Measurements from ENCODE around the gene HEATR3.

HEATR3 gene

DNA sequence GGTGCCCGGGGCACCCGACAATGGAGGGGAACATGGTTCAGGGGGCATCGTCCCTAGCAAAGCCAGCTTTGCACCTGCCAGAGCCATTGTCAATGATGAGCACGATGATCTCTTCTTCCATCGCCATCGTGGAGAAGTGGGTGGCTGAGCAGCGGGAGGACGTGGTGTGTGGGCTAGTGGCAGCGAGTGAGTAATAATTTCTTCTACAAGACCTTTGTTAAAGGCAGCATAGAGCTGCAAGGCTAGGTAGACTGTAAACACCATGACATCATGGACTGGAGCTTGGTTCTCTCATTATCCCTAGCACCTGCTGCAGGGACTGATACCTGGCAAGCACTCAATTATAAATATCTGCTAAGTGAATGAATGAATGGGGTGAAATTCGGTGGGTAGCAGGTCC, 6.7 kb upstream of the HEATR3 start:
- peak; percentile 47 for DNase-seq

DNA sequence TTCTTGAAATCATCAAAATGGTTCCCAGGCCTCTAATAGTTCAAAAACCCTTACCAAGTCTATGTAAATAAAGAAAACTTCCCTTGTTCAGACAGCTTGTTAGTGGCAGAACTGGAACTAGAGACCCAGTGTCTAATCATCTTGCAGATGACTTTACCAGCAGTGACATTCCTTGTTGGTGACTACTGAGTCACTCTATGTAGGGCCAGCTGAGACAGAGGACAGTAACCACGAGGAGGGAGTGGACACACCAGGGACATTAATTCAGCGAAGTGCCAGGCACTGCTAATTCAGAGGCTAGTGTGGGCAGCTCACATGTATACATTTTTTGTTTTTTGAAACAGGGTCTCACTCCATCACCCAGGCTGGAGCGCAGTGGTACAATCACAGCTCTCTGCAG, 6.1 kb upstream of the HEATR3 start:
- DNase-seq: no peak

DNA sequence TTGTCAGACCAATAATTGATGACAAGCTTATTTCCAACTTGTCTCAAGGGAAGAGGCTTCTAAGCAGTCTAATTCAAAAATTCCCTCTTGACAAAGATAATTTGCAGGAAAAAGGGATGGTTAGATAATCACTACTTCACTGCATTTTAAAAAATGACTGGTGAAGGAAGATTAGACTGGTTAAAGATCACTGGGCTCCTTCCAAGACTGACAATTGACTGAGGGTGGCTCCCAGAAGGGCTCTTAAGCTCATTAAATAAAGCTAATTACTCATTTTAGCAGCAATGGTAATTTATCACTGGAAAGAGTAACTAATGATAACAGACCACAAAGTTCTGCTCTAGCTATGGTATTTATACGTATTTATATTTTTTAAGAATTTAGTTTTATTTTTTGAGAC, 4.4 kb upstream of the HEATR3 start:
- DNase-seq: no peak

DNA sequence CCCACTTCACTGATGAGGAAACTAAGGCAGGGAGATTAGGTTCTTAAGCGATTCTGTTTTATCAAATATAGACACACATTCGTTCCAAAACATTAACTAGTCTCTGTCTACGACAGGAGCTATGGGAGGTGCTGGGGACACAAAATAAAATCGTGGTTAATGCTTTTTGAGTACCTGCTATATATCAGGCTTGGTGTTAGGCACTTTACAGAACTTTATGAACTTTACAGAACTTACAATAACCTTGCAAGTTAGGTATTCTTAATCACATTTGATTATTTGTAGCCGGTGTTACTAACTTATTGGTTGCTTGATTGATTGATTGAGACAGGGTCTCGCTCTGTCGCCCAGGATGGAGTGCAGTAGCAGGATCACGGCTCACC, 538 bp upstream of the HEATR3 start:
- DNase-seq: no peak

DNA sequence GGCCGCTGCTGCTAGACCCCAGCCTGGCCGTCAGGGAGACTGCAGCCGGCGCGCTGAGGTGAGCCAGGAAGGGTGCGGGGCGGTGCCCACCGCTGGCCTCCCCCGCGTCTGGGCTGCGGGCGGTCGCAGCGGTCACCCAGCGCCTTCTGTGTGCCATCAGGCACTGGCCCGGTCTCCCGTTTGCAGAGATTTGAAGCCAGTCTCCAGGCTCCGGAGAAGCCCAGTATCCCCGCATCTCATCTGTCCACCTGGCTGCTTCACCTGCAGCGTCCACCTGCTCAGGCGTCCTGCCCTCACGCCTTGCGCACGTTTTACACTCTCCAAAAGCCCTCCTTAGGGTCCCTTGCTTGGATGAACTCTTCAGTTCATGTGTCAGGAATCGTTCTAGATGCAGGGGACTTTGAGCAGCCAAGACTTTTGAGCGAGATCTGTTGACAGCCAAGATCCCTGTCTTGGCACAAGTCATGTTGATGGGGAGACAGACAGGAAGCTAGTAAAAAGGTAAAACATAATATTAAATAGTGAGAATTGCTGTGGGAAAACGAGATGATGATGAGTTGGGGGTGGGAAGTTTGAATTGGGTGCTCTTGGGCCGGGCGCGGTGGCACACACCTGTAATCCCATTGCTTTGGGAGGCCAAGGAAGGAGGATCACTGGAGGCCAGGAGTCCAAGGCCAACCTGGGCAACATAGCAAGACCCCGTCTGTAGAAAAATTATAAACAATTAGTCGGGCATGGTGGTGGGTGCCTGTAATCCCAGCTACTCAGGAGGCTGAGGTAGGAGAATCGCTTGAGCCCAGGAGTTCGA, 916 bp downstream of the HEATR3 start:
- DNase-seq: no peak

DNA sequence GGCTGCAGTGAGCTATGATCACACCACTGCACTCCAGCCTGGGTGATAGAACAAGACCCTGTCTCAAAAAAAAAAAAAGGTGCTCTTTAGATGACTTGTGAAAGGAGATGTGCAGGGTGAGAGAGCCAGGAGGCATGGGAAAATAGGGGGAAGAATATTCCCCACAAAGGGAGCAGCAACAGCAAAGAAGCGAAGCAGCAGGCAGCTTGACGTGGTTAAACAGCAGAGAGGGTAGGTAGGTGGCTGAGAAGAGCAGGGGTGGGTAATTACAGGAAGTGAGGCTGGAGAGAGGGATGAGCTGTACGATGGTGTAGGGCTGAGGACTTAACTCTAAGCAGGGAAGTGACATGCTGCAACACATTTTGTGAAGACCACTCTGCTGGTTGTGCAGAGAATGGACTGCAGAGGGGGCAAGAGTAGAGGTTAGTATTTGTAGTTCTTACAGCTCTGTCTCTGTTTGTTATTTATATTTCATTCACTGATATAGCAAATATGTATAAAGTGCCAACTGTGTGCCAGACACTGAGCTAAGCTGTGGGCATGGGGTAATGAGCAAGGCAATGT, 1.6 kb downstream of the HEATR3 start:
- peak; percentile 39 for DNase-seq

DNA sequence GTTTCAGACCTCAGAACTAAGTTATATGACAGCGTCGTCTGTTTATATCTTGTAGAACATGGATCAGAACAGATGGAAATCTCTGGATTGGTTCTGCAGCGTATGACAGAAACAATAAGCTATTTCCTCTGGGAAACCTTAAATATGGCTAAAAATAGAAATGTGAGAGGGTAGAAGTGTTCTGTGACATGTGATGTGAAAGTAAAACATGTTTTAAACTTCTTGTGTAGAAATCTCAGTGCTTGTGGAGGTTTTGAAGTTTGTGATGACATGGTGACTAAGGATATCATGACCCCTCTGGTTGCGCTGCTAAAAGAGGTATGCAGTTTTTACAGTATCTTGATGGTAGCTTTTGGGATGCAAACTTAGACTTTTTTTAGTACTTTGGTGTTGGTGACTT, 2.8 kb downstream of the HEATR3 start:
- no peak for DNase-seq

DNA sequence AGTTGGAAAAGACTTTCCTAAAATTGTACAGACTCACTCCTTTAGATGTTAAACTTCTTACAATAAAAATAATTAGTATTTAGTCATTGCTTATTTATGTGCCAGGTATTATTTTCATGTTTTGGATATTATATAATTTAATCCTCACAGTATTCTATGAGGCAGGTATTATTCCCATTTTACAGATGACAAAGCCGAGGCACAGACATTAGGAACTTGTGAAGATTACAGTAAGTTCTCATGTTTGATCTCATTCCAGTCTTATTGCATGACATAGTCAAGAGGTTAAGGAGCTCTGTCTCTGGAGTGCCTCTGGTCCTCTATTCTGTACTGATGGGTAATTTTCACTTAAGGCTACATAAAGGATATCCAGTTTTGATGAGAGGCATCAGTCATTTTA, 3.3 kb downstream of the HEATR3 start:
- DNase-seq: no peak

DNA sequence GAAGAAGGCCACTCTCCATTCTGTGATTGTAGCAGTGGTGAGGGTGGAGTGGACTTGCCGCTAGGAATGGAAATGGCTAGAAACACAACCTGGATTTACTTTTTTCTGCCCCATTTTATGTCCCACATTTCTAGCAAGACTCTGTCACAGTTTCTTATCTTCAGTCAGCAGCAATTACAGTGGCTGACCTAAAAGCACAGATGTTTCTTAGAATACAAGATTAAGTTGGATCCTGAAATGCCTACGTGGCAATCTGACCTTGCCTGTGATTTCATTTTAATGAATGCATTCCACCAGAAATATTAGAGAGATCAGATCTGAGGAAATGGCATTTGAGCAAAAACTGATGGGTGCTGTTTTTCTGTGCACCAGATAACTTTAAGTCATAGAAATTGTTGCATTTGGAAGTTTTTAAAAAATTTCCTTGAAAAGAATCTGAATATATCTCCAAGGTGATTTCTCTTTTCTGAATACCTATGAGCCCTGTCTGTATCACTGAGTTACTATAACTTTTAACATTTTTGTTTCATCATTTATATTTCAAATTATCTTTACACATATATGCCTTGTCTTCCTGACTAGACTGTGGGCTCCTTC, 5.4 kb downstream of the HEATR3 start:
- DNase-seq: no peak

DNA sequence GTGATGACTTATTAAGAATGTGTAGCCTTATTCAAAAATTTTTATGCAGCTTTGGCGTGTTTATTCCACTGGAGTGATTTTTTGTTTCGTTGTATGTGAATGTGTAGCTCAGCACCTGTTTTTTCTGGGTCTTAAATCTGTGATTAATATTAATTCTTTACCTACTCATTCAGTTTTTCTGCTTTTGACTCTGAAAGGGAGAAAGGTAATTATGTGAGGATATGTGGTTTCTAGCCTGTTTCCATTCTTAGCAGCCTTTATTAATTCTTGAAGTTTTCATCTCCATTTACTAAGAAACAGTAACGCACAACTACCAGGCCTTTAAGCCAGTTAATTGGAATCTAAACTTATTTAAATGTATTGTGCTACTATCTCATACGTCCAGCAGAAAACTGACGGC, 7.0 kb downstream of the HEATR3 start:
- no peak for DNase-seq

DNA sequence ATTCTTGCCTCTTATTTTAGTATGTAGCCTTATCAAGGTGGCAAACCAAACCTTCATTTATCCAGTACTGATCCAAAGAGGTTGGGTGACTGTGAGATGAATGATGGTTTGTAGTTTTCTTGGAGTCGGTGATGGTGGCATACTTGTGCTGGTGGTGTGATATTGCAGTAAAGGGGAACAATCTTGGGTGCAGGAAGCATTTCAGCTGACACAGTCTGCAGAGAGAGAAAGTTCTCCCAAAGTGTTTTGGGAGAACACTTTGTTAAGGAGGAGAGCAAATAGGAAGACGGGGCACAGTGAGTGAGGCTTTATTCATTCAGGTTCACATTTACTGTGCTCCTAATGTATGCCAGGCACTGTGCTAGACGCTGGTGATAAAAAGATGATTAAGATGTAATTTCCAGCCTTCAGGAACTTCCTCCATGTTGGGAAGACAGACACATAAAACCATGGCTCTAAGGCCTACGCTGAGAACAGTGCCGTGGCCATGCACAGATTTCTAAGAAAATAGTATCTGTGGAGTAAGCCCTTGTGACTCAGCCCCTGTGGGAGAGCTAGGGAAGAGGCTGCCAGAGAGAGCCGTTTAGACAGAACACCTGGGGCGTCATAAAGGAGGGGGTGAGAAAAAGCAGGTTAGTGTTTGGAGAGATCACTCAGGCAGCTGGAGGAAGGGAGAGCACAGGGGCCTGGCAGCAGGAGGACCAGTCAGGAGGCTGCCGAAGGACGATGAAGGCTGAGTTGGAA, 13.8 kb downstream of the HEATR3 start:
- no peak for DNase-seq

DNA sequence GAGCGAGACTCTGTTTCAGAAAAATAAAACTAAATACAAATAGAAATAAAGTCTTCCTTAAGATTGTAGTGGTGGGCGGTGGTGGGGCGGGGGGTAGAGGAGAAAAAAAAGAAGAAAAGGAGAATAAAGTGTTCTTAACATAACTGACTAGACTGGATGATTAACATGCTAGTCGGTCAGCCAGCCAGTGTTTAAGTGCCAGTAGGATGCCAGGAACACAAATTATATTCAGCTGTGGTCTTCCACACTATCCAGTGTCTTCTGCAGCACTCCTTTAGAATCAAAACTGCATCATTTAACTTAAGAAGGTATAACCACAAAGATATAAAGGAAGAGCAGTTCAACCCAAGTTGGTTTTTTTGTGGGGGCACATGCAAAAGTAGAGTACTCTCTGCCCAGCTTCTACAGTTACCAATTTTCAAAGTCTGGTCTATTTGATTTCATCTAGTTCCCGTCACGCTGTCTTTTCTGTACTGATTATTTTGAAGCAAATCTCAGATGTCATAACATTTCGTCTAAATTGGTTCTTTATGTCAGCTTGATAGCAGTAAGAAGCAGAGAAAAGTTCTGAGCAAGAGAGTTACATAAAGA, 15.8 kb downstream of the HEATR3 start:
- DNase-seq: no peak

DNA sequence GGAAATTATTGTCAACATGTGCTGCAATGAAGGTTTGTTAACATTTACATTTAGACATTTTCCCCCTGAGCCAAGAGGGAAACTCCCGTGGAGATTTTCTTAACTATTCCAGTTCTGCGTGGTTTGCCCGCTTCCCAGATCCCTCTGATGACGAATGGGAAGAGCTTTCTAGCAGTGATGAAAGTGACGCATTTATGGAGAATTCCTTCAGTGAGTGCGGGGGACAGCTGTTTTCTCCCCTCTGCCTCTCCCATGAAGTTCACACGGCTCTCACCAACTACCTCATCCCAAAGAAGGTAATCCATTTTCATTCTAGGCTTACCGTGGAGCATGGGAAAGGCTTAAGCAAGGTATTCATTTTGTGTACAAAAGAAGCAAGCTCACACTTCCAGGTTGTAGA, 18.2 kb downstream of the HEATR3 start:
- no peak for DNase-seq

DNA sequence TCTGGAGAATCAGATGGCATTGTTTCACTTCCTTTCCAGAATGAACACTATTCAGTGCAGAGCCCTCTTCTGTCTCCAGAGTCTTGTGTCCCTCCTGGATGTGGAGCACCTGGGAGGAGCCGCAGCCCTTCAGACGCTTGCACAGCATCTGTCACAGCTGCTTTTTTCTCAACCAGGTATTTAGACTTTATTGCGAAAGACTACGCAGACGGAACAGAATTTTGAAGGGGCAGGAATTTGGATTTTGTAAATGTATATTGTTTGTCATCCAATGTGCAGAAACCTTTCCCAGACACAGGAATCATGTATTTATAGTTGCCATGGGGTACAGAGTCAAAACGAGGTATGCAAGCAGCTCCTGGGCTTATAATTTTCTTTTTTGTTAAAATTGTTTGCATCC, 20.4 kb downstream of the HEATR3 start:
- DNase-seq: no peak

DNA sequence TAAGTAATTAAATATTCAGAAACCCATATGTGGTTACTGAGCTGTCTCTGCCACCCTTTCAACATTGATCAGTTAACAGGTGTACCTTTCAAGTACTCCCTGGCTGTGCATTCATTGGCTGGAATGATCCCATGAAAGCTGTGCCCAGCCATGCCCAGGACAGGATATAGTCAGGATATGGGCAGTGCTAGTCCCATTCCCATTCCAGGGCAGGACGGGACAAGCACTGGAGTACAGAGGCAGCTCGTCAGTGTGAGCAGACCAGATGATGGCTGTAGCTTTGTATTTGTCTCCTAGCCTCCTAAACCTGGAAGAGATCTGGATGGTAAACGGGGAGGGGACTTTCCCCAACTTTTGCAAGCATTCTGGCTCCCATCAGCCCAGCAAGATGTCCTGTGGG, 22.5 kb downstream of the HEATR3 start:
- no peak for DNase-seq

DNA sequence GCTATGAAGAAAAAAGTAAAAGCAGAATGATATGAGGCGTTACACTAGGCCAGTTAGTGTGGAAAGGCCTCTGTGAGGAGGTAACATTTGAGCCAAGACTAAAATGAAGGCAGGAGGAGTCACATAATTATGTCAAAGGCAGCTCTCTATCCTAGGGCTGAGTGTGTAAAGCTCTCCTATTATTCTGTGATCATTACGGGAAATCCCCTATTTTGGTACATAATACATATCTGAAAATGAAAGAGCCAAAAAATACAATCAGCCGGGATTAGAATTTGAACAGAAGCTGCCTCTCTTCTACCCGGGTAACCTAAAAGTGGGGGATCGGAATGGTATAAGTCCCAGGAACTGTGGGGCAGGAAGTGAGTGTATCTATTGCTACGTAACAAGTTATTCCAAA, 27.1 kb downstream of the HEATR3 start:
- no peak for DNase-seq

DNA sequence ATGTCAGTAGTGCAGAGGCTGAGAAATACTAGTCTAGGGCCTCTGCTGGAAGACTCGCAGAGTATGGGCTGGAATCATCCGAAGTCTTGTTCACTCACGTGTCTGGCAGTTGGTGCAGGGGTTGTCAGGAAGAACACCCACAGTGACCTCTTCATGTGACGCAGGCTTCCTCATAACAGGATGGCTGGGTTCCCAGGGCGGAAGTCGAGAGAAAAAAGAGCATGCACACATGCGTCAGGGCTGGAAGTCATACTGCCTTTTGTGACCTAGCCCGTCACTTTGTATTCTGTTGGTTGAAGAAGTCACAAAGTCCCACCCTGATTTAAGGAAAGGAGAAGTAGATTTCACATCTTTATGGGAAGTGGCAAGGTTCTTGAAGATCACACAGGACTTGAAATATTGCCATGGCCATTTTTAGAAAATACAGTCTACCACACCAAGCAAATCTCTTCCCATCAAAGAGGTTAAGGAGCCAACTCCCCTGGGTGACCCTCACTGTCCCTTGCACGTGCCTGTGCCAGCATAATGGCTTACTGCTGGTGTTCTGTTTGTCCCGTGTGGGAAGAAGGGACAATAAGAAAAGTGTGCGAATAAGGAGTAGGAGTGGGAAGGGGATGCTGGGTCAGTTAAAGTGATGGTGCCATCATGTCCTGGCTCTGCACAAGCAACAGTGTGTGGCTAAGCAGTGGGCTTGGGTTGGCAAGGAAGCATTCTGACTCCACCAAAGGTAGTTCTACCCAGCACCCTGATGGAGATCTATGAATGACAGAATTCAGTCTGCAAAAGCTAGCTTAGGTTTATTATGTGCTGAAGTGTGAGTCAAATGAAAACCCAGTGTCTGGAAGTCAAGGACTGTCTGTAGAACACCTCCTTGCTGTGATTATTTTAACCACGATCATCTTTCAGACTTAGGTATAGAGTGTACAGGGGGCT, 28.1 kb downstream of the HEATR3 start:
- DNase-seq: no peak

DNA sequence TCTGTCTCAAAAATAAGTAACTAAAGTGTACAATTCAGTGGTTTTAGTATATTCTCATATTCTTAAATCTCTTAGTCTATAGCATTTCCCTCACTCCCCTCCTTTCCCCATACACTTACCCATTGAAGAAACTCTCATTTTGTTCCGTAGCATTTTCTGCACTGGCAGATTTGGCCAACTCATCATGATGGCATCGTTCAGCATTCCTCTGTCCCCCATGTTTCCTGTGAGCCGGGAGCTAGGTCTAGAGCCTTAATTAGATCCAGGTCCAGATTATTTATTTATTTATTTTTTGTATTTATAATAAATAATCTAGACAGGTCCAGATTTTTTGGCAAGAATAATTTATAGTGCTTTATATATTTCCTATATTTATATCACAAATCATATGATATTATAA, 31.0 kb downstream of the HEATR3 start:
- DNase-seq: no peak

DNA sequence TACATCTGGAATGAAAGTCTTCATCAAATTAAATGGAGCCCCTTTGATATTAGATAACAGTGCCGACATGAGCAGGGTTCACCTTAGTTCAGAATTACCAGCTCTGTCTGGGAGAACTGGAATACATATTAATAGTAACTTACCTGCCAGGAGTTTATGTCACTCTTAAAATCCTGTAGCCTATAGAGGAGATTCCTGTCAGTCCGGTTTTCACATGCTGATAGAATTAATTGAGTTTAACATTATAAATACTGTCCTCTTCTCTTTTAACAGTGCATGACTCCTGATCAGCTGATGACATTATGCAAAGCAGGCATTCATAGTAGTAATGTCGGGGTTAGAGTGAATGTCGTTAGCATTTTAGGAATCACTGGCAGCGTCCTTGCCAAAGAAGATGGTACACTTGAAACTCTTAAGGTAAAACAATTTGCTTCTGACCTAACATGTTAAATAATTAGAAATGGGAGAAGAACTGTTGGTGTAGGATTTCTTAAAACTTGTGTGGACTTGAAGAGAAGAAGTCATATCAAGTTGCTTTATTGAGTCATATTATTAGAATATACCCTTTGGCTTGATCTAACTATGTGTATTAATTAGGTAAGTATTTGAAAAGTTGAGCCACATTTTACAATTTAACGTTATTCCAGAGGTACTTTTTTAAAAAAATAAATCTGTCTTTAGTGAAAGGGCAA, 34.3 kb downstream of the HEATR3 start:
- DNase-seq: no peak

DNA sequence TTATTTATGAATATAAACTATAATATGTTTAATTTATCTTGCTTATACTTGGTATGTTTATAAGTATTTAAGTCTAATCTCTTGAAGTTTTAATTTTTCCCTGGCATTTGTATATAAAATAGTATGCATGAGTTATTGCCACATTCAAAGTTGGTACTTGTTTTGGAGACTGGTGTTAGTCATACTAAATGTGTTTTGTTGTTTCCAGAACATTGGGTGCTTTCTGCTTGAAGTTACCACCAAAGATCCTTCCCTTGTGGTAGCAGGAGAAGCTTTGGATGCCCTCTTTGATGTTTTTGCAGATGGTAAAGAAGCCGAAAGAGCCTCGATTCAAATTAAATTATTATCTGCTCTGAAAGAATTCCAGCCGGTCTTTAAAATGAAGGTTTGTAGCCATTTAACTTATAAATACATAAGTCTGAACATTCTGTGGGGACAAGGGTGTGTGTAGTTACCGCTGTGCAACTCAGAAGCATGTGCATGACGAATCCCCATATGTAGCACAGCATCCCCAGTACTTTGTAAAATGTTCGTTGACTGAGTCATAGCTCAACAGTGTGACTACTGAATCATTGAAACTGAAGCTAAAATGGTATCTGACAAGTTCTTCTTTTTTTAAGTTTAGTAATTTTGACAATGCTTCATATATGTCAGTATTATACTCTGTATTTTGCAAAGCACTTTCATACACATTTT, 36.4 kb downstream of the HEATR3 start:
- no peak for DNase-seq

DNA sequence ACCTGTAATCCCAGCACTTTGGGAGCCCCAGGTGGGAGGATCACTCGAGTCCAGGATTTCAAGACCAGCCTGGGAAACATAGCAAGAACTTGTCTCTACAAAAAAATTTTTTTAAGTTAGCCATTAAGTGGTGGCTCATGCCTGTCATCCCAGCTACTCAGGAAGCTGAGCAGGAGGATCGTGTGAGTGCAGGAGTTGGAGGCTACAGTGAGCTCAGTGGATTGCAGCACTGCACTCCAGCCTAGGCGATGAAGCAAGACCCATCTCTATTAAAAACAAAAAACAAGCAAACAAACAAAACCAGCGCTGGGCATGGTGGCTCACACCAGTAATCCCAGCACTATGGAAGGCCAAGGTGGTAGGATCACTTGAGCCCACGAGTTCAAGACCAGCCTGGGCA, 38.0 kb downstream of the HEATR3 start:
- DNase-seq: no peak
